ENCODE results near the gene MFSD1.

- TF ChIP-seq EZH2phosphoT487 (IDR thresholded peaks at IDR 0.05; ENCODE audit: borderline replicate concordance, low read length) (no peak), EZH2 (IDR thresholded peaks at IDR 0.05; ENCODE audit: low read length, unreplicated experiment) (no peak)
These were observed 7.6 kb upstream of the MFSD1 start for GRCh38 chr3:158794206-158794605.
